ENCODE measurements around the gene CKAP4.
"Not testable (repeated sequence)": the region's sequence is repeated elsewhere in the genome, so short reads cannot be mapped to it uniquely, and the experiment has no call there.

The CKAP4 gene, protein sequence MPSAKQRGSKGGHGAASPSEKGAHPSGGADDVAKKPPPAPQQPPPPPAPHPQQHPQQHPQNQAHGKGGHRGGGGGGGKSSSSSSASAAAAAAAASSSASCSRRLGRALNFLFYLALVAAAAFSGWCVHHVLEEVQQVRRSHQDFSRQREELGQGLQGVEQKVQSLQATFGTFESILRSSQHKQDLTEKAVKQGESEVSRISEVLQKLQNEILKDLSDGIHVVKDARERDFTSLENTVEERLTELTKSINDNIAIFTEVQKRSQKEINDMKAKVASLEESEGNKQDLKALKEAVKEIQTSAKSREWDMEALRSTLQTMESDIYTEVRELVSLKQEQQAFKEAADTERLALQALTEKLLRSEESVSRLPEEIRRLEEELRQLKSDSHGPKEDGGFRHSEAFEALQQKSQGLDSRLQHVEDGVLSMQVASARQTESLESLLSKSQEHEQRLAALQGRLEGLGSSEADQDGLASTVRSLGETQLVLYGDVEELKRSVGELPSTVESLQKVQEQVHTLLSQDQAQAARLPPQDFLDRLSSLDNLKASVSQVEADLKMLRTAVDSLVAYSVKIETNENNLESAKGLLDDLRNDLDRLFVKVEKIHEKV

GRCh38 chr12:106247674-106248311 is at the start of gene CKAP4:
CKAP4 (minus strand) TSS chr12:106248020; CDS start chr12:106247851, 169 bp downstream.
- DNase-seq, result peak; percentile 73

- no peak for DNase-seq
Observed at GRCh38 chr12:106297075-106297474, 49.3 kb upstream of the CKAP4 start.

- no peak for DNase-seq
Observed at GRCh38 chr12:106296179-106296877, 48.5 kb upstream of the CKAP4 start.

DNA sequence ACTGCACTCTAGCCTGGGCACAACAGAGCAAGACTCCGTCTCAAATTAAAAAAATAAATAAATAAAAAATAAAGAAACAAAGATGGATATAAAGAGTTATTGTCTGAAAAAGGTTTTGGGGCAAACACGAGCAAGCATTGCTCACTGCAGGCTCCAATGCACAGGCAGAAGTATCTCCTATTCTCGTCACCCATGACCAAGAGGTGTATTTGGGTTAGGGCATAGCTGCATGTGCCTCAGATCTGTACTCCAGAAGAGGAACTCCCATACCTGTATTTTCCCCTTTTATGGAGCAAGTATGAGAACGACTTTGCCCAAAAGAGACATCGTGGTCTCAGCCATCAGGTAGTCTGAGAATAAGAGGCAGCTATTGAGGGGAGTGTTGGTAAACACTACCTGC is 44.5 kb upstream of the CKAP4 start:
- no peak for DNase-seq

GRCh38 chr12:106291342-106291741 is 43.5 kb upstream of the CKAP4 start:
- no peak for DNase-seq

- DNase-seq, result no peak
Observed at GRCh38 chr12:106290666-106291065, 42.8 kb upstream of the CKAP4 start.

- DNase-seq, result no peak
Observed at GRCh38 chr12:106289196-106289681, 41.4 kb upstream of the CKAP4 start.

- DNase-seq, result no peak
Observed at GRCh38 chr12:106288494-106289195, 40.8 kb upstream of the CKAP4 start.

- no peak for DNase-seq
Observed at GRCh38 chr12:106288101-106288493, 40.3 kb upstream of the CKAP4 start.

DNA sequence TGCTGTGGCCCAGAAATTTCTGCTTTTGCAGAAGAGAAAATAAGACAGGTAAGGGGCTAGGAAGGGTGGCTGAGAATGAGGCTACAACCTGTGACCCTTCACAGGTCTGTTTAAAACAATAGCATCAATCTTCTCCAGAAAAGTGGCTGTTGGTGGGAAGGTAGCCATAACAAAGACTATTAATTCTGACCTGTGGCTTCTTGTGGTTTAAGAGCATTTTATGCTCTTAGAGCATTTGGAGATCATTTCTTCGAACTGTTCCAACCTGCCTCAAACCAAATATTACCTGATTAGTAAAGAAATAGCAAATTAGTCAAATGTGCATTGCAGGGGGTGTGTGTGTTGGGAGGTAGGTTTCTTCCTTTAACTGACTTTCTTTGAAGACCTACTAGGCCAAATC is 39.5 kb upstream of the CKAP4 start:
- DNase-seq, result no peak

DNA sequence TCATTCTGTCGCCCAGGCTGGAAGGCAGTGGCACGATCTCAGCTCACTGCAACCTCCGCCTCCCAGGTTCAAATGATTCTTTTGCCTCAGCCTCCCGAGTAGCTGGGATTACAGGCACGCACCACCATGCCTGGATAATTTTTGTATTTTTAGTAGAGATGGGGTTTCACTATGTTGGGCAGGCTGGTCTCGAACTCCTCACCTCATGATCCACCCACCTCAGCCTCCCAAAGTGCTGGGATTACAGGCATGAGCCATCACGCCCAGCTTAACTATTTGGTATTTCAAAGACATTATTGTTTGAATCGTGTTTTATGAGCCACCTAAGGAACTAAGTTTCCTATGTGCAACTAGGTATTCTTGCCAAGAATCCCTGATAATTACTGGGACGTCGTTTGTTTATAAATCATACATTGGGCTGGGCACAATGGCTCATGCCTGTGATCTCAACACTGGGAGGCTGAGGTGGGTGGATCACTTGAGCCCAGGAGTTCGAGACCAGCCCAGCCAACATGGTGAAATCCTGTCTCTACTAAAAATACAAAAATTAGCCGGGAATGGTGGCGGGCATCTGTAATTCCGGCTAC is 38.8 kb upstream of the CKAP4 start:
- DNase-seq, result not testable (repeated sequence)

DNA sequence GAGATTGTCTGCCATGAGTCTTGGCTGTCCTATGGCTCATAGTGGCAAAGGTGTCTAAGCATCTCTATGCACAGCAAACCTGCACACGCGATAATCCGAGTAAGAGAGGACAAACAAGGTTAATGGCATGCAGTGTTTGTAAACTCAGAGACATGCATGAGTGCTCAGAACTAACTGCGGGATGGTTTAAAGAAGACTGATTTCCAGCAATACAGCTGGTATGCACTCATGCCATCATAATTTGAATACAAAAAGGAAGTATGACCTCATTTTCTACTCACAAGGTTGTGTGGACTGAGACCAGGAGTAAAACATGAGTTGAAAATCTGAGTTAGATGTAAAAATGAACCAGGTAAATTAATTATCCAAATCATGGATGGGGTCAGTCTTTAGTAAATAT is 38.2 kb upstream of the CKAP4 start:
- DNase-seq, result peak; percentile 3

- no peak for DNase-seq
Observed at GRCh38 chr12:106284358-106285105, 36.7 kb upstream of the CKAP4 start.

- peak; percentile 24 for DNase-seq
Observed at GRCh38 chr12:106282457-106283097, 34.8 kb upstream of the CKAP4 start.

DNA sequence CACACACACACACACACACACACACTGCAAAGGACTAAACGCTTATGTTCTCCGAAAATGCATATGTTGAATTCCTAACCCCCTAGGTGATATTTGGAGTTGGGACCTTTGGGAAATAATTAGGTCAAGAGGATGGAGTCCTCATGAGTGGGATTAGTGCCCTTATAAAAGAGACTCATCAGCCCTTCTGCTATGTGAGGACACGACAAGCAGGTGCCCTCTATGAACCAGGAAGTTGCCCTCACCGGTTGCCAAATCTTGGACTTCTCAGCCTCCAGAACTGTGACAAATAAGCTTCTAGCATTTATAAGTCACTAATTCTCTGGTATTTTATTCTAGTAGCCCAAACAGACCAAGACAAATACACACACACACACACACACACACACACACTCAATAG is 34.0 kb upstream of the CKAP4 start:
- DNase-seq, result no peak

DNA sequence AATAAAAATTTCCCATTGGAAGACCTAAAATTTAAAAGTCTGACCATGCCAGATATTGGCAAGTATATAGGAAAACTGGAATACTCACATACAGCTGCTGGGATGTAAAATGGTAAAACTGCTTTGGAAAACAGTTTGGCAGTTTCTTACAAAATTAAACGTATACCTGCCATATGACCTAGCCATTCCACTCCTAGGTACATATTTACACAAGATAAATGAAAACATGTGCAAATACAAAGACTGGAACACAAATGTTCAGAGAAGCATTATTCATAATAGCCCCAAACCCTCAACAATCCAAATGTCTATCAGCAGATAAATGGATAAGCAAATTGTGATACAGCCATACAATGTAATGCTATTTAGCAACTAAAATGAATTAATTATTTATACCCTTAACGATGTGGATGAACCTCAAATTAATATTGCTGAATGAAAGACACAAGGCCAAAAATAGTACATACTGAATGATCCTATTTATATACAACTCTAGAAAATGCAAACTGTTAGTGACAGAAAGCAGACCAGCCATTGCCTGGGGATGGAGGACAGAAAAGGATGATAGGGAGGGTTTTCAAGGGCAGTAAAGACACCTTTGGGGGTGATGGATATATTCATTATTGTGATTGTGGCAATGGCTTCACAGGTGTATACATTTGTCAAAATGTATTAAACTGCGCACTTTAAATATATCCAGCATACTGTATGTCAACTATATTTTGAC is 33.4 kb upstream of the CKAP4 start:
- no peak for DNase-seq

GRCh38 chr12:106280106-106280505 is 32.3 kb upstream of the CKAP4 start:
- DNase-seq, result no peak

DNA sequence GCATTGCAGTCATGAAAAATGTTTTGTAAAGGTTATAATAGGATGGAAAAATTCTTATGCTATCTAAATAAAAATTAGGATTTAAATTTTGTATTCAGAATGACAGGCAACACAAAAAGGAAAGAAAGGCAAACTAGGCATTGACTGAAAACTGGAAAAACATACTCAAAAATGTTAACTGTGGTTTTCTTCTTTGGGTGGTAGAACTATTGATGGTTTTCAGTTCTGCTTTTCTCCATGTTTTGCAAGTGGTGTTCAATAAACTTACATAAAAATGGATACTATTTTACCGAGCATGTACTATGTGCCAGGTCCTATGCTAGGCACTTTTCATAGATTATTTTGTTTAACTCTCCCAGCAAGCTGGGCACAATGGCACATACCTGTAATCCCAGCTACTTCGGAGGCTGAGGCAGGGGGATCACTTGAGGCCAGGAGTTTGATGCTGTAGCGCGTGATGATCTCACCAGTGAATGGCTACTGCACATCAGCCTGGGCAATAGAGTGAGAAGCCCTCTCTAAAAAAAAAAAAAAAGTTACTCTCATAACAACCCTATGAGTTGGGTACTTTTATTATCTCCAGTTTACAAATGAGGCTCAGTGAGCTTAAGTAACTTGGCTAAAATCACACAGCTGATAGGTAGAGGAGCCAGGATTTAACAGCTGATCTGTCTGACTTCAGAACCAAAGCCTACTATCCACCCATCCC is 28.4 kb upstream of the CKAP4 start:
- no peak for DNase-seq

GRCh38 chr12:106275458-106275857 is 27.6 kb upstream of the CKAP4 start:
- DNase-seq, result no peak
